SK-N-SH treated with all-trans-retinoic acid at 6 μM for 48 hours (cell line): ENCODE measurements around the gene RTN4IP1.

Experiments
- CSRNP3 ChIP-seq: fragments of 250-450 bp; sonication (Bioruptor Pico); IDR thresholded peaks from 2 replicates; pipeline ENCODE4 v1.5.1; 2021; ENCODE audit warnings: mild to moderate bottlenecking, moderate library complexity
- ISL1 ChIP-seq: fragments of 250-450 bp; sonication (Bioruptor Pico); IDR thresholded peaks from 2 replicates; pipeline ENCODE4 v2.1.2; 2022; ENCODE audit warnings: mild to moderate bottlenecking, moderate library complexity
- OSR1 ChIP-seq: fragments of 250-450 bp; sonication (Bioruptor Pico); IDR thresholded peaks from 2 replicates; pipeline ENCODE4 v1.8.0; 2022; ENCODE audit warnings: moderate library complexity, mild to moderate bottlenecking, inconsistent platforms
- PATZ1 ChIP-seq: fragments of 250-450 bp; sonication (Bioruptor Pico); IDR thresholded peaks from 2 replicates; pipeline ENCODE4 v1.8.0; 2020; ENCODE audit warnings: mild to moderate bottlenecking, moderate library complexity, borderline replicate concordance
- RARB ChIP-seq: fragments of 250-450 bp; sonication (Bioruptor Pico); IDR thresholded peaks from 2 replicates; pipeline ENCODE4 v1.8.0; 2021; ENCODE audit warnings: mild to moderate bottlenecking, moderate library complexity
- SNAI2 ChIP-seq: fragments of 250-450 bp; sonication (Bioruptor Pico); IDR thresholded peaks from 2 replicates; pipeline ENCODE4 v1.5.0; 2020; ENCODE audit warnings: mild to moderate bottlenecking, moderate library complexity
- TOX ChIP-seq: fragments of 250-450 bp; sonication (Bioruptor Pico); IDR thresholded peaks from 2 replicates; pipeline ENCODE4 v1.8.0; 2021; ENCODE audit warnings: mild to moderate bottlenecking, moderate library complexity, borderline replicate concordance
- ZFP30 ChIP-seq: fragments of 450-650 bp; formaldehyde crosslinking; IDR thresholded peaks from 2 replicates; pipeline ENCODE4 v1.5.0; 2022; ENCODE audit warnings: mild to moderate bottlenecking, moderate library complexity
- ZNF565 ChIP-seq: fragments of 450-650 bp; formaldehyde crosslinking; conservative IDR thresholded peaks from 2 replicates; pipeline ENCODE4 v1.5.0; 2020; ENCODE audit warnings: low read depth, mild to moderate bottlenecking, moderate library complexity
- ZNF70 ChIP-seq: fragments of 450-650 bp; formaldehyde crosslinking; IDR thresholded peaks from 2 replicates; pipeline ENCODE4 v1.5.0; 2020; ENCODE audit warnings: mild to moderate bottlenecking, moderate library complexity
- ZNF8 ChIP-seq: fragments of 450-650 bp; formaldehyde crosslinking; IDR thresholded peaks from 2 replicates; pipeline ENCODE4 v1.5.0; 2020; ENCODE audit warnings: mild to moderate bottlenecking, moderate library complexity

Gene RTN4IP1

GRCh38 chr6:106522562-106523250, 106.6 kb downstream of the RTN4IP1 start (continued):
- TF ChIP-seq PATZ1 (no peak), ISL1 (no peak), TOX (CRISPR knock-in tag) (no peak), OSR1 (CRISPR knock-in tag) (no peak), SNAI2 (no peak), ZNF565 (no peak), ZFP30 (CRISPR knock-in tag) (no peak), CSRNP3 (CRISPR knock-in tag) (no peak), RARB (CRISPR knock-in tag) (no peak), ZNF8 (CRISPR knock-in tag) (no peak), ZNF70 (no peak)
